GM19023 (cell line): ENCODE results near the gene PKDCC.

Experiments
- ATAC-seq: cut with Tn5 transposase; IDR thresholded peaks from one replicate; pipeline ENCODE4 v1.9.1; 2021; ENCODE audit warnings: mild to moderate bottlenecking, moderate library complexity; ENCODE audit not compliant: unreplicated experiment

PKDCC gene

DNA sequence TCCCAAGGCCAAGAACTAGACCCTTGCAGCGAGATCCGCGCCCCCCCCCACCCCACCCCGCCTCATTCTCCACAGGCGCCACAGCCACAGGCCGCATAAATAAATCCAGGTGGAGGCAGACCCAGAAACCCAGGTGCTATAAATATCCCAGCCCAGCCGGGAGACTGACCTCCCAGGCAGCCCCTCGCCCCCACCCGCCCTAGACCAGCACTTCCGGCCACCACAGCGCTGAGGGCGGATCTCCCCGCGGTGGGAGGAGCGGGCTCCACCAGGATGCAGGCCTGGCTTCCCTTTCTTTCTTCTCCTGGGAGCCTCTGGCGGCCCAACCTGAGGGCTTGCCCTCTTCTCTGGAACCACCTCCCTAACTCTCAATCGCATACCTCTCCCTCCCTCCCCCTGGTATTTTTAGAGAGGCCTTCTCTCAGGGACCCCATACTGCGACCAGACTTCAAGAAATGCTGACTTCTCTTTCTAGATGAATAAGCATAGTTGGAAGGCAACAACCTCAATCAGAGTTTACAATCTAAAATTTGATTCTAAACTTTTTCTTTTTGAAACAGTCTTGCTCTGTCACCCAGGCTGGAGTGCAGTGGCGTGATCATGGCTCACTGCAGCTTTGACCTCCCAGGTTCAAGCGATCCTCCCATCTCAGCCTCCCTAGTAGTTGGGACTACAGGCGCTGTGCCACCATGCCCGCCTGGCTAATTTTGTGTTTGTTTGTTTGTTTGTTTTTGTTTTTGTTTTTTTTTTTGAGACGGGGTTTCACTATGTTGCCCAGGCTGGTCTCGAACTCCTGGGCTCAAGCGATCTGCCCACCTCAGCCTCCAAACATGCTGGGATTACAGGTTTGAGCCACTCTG lies 55.0 kb downstream of the PKDCC start:
- ATAC-seq, result peak; percentile 7

DNA sequence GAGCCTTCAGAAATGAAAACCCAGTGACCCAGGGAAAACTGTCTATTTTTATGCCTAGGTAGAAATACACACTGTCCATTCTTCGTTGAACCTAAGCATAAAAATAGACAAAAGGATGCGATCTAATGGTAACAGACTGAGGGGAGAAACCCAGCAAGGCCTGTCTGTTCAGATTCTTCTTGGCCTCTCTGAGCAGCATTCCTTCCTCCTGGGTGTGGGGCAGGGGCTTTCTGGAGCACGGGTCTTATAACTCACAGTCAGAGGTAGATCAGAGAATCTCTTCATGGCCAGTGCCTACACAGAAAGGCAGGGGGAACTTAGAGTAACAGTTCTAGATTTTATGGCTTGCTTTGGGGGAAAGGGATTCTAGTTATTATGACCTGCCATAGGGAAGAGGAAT lies 56.0 kb downstream of the PKDCC start:
- ATAC-seq, result no peak

DNA sequence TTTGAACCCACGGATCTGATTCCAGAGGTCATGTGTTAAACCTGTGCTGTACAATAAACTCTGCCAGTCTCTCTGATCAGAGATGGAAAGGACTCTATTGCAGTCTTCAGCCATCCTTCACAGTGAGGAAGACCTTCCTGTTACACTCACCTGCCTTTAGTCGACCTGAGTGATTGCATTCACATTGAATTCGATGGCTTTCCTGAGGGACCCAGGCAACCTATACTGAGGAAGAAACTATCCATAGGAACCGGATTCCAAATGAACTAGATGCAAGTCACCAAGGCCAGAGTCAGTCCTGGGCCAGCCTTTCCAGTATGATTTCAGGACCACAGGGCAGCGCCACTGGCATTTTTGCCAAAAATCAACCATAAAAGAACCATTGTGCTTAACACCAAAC lies 56.8 kb downstream of the PKDCC start:
- ATAC-seq, result no peak

DNA sequence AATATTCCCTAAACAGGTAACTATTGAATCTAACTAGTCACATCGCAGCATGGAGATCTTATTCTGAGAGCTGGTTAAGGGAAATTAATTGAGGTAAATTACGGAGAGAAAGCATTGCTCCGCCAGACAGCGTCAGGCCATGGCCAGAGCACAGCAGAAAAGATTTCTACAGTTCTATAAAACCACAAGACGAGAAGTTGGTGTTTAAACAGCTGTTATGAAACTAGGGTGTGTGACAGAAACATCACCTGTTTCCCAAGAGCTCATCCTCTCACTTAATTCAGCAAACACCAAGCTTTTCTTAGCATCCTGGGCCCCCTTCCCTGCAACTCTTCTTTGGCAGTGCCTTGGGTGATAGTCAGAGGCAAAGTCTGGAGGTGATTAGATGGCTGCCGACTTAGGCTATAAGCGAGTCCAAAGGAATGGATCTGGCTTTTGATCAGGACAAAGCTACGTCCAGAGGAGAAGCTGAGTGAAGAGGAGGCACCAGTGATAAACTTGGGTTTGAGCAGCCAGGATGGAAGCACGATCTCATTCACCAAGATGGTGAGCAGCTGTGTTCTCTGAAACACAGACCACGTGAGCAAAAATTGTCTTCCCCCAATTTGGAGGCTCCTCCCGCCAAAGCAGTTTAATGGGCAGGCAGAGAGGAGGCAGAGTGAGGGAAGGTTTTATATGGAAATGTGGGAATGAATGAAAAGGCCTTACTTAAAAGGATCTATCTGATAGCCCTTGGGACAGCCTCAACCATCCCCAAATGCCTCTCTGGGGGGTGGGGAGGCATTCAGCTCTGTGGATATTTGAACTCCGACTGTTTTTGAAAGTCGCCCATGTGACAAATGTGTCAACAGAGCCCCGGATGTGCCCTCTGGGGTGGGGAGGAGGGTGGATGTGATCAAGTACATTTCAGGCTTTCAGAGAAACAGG lies 57.8 kb downstream of the PKDCC start:
- peak; percentile 31 for ATAC-seq

DNA sequence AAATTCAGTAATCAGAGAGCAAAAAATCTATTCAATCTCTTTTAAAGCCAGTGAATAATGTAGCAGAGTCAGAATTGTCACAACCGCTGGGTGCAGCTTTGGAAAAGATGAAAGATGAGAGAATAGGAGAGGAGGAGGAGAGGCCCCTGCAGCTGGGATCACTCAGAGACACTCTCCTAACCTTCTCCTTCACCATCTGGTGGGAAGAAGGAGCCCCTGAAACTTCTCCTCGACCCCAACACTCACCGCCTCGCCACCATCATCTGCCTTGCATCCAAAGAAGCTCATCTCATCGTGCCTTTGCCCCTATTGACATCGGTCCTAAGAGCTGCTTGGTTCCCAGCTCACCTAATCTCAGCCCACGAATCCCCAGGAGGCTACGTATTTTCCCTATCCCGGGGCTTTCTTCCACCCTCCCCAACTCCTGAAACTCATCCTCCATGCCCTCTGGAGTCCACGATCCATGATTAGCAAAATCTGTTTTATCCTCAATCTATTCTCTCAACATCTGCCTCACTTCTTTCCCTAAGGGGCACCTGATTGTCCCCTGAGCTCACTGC lies 58.5 kb downstream of the PKDCC start:
- no peak for ATAC-seq

DNA sequence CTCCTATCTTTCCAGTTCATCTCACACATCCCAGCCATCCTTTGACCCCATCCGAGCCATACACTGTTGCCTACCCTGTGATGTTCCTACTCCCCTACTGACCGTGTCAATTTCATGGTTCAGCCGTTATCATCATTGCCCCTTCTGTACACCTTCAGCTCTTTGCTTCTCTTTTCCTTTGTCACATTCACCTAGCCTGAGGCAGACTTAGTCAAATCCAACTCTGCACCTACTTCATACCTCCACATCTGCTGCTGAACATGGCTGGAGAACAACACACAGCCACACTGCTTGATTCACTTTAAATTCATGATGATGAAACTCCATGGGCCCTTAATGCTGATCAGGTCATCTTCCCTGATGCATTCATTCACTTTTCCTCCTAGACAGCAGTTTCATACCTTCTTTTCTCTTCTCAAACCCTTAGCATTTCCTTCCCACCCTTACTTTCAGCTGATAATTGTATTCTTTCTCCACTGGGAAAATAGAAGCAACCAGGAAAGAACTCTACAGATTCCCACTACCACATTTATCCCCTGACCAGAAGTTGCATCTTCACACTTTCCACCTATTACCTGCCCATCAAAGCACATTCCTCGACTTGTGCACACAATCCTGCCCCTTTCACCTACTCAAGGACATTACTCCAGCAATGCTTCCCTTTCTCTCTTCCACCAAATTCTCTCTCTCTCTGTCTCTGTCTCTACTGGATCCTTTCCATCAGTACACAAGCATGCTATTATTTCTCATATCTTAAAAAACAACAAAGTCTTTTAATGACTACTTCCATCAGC lies 59.6 kb downstream of the PKDCC start:
- ATAC-seq, result no peak
